ENCODE measurements around the gene ENKUR. TPM values are rescaled to one million over a fixed set of nuclear protein-coding genes. Genes with fewer than 3 reads are reported as not detected.
A peak's percentile ranks its signal among the peaks of the same experiment; 100 is the strongest.
"Not testable (repeated sequence)": the region's sequence is repeated elsewhere in the genome, so short reads cannot be mapped to it uniquely, and the experiment has no call there.

ENKUR gene
- total RNA-seq, 4 donors from 2014 or later: 0.31 TPM; not detected in 3

- peaks cover 0 to 34% (median 11%) of the 10 kb centered on the region in 3 donors for H3K4me1 ChIP-seq
- H3K9me3 ChIP-seq: no peaks in the 10 kb centered on the region
- TF ChIP-seq POLR2A (IDR thresholded peaks at IDR 0.05) (no peak), CTCF (IDR thresholded peaks at IDR 0.05) (no peak)
- WGBS, 2 donors: 30 to 32% methylated on average over 3 of the region's 3 CpGs
- intact Hi-C loops (cut with DNase I): no loop called here
- no peak overlapping the region for H3K4me3 ChIP-seq
- DNase-seq: no peak
- no peaks in the 10 kb centered on the region for H3K27me3 ChIP-seq
- no peaks in the 10 kb centered on the region for H3K36me3 ChIP-seq
- H3K27ac ChIP-seq: no peak overlapping the region
These were observed 53.0 kb downstream of the ENKUR start for GRCh38 chr10:24962995-24963394.

GRCh38 chr10:24961582-24961981, 54.4 kb downstream of the ENKUR start:
- H3K9me3 ChIP-seq: no peaks in the 10 kb centered on the region
- 88% methylated on average over 4 of the region's 4 CpGs for WGBS, 2 donors
- TF ChIP-seq POLR2A (IDR thresholded peaks at IDR 0.05) (no peak), CTCF (IDR thresholded peaks at IDR 0.05) (no peak)
- H3K27ac ChIP-seq: no peak overlapping the region
- no peak overlapping the region for H3K4me3 ChIP-seq
- peaks cover 0 to 45% (median 18%) of the 10 kb centered on the region in 3 donors for H3K4me1 ChIP-seq
- H3K27me3 ChIP-seq: no peaks in the 10 kb centered on the region
- H3K36me3 ChIP-seq: no peaks in the 10 kb centered on the region
- no peak for DNase-seq
- intact Hi-C loops (cut with DNase I): no loop called here

DNA sequence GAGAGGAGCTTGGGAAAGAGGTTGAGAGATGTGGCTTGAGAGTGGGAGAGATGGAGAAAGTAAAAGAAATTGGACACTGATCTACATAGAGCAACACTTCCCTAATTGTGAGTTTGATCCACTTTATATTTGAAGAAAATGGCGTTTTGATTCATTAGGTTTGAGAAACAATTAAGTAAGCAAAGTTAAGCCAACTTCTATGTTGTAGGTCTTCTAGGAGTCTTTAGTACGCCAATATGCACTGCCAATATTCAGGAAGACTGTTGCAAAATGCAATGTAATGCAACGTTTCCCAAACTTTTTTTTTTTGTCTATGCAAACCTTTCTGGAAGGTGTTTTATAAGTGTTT, 56.6 kb downstream of the ENKUR start:
- DNase-seq: no peak
- H3K27ac ChIP-seq: peak overlapping the region in 3 of 4 donors; percentile 65 to 86 (median 76)
- WGBS, 2 donors: 31 to 50% methylated on average over 3 of the region's 3 CpGs

GRCh38 chr10:24958721-24959381, 57.1 kb downstream of the ENKUR start:
- no peak for DNase-seq
- no peaks in the 10 kb centered on the region for H3K27me3 ChIP-seq
- no peaks in the 10 kb centered on the region for H3K9me3 ChIP-seq
- WGBS, 2 donors: 58 to 89% methylated on average over 4 of the region's 5 CpGs
- intact Hi-C loops (cut with DNase I): no loop called here
- H3K4me3 ChIP-seq: peak overlapping the region in 1 of 4 donors; percentile 18
- H3K36me3 ChIP-seq: no peaks in the 10 kb centered on the region
- peak overlapping the region in 3 of 4 donors; percentile 65 to 86 (median 76) for H3K27ac ChIP-seq
- H3K4me1 ChIP-seq: peaks cover 0 to 48% (median 19%) of the 10 kb centered on the region in 3 donors
- TF ChIP-seq CTCF (IDR thresholded peaks at IDR 0.05) (no peak), POLR2A (IDR thresholded peaks at IDR 0.05) (no peak)

More for the DNA sequence above, 56.6 kb downstream of the ENKUR start:
- no peaks in the 10 kb centered on the region for H3K9me3 ChIP-seq
- H3K4me1 ChIP-seq: peaks cover 0 to 45% (median 18%) of the 10 kb centered on the region in 3 donors
- no peaks in the 10 kb centered on the region for H3K27me3 ChIP-seq
- H3K4me3 ChIP-seq: no peak overlapping the region
- no peaks in the 10 kb centered on the region for H3K36me3 ChIP-seq
- TF ChIP-seq POLR2A (IDR thresholded peaks at IDR 0.05): no peak
- TF ChIP-seq CTCF (IDR thresholded peaks at IDR 0.05): no peak
- intact Hi-C loops (cut with DNase I): no loop called here

DNA sequence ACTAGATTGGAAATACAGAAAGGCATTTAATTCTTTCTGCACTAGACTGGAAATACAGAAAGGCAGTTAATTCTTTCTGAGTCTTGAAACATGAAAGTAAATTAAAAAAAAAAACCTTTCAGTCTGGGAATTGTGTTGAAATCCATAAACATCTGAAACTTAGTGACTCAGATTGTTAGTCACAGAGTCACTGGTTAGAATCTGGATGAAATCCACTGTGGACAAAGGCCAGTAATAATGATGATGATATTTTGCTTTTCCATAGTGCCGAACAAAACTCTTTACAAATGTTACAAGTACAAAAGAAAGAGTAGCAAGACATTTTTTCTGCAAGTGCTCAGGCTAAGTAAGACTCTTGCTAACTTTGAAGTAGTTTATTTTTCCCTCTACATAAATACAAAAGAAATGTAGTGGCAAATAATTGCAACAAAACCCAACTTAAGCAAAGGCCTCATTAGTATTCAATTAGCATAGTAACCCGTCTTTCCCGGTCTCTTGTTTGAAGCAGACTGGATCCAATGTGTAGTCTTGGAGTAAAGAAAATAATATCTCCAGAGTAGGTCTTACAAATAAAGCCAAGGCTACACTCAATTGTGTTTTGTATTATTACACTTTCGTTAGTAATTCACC, 57.8 kb downstream of the ENKUR start:
- Histone ChIP-seq H3K4me1 (peaks cover 0 to 48% (median 24%) of the 10 kb centered on the region in 3 donors), H3K36me3 (no peaks in the 10 kb centered on the region), H3K4me3 (peak overlapping the region in 1 of 4 donors; percentile 18), H3K27ac (peak overlapping the region in 3 of 4 donors; percentile 65 to 86 (median 76)), H3K27me3 (no peaks in the 10 kb centered on the region), H3K9me3 (no peaks in the 10 kb centered on the region)
- 40 to 43% methylated on average over 4 of the region's 4 CpGs for WGBS, 2 donors
- intact Hi-C loops (cut with DNase I): no loop called here
- no peak for DNase-seq
- TF ChIP-seq CTCF (IDR thresholded peaks at IDR 0.05): no peak
- TF ChIP-seq POLR2A (IDR thresholded peaks at IDR 0.05): no peak

DNA sequence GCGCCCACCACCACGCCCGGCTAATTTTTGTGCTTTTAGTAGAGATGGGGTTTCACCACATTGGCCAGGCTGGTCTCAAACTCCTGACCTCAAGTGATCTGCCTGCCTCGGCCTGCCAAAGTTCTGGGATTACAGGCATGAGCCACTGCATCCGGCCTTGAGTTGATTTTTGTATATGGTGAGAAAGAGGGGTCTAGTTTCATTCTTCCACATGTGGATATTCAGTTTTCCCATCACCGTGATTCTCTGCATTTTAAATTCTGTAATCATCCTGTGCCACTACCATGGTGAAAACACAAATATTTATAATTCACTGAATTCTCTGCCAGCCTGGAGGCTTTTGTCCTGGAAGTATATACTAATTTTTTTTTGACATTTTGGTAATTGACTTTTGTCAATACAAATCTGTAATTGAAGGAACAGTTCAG, 58.3 kb downstream of the ENKUR start:
- WGBS, 2 donors: 51 to 58% methylated on average over 6 of the region's 6 CpGs
- H3K4me3 ChIP-seq; H3K36me3 ChIP-seq; intact Hi-C loops (cut with DNase I); DNase-seq; H3K27me3 ChIP-seq; H3K9me3 ChIP-seq: not testable (repeated sequence)
- peak overlapping the region in 3 of 4 donors; percentile 50 to 76 (median 74) for H3K27ac ChIP-seq
- H3K4me1 ChIP-seq: peaks cover under 1 to 48% (median 27%) of the 10 kb centered on the region in 3 donors
